ENCODE results near the gene IARS1. TPM values are rescaled to one million over a fixed set of nuclear protein-coding genes. Genes with fewer than 3 reads are reported as not detected.

IARS1 gene
- polyA plus RNA-seq (ENCODE audit: insufficient read length in 3 of 3): 100 to 1,000 TPM; 102 to 112 (median 106) TPM

DNA sequence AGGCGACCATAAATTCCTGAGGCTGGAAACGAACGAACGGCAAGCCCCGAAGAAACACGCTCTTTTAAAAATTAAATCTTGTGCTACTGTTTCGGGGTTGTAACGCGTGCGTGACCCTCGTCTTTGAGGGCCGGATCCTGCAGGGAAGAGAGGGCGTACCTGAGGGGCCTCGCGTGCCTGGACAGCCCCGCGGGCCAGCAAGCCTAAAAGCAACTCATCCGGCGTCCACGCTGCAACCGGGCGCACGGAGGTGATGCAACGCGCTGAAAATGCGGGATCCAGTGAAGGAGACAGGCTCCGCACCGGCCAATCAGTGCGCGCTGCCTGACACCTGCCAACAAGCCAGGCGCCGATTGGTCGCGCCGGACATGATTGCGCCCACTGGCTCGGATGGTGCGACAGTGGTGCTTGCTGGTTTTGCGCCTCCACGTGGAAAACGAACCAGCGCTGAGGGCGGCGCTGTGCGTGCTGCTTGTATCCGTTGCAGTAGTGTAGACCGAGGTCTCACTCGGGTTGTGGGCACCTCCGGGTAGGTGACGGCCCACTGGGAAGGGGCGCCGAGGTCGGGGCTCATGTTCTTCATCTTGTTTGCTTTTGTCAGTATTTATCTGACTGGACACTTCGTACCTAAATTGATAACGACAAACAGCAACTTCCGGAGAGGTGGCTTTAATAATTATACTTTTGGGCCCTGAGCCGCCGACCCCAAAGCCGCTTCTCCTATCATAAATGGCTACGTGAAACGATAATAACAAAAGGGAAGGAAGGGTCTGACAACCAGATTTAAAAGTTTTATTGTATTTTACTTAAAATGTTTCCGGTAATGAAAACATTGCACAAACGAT is at the start of gene IARS1:
TSS of gene IARS1 (minus strand) at position 246 of the 845 bp plus-strand sequence. CDS start 4,278 bp downstream, outside the sequence.
- DNase-seq (ENCODE audit: low read depth in 3 of 3, low spot score in 2 of 3): peak; percentile 94 to 97 (median 95)

- DNase-seq (ENCODE audit: low read depth in 3 of 3, low spot score in 2 of 3): no peak
Measured at GRCh38 chr9:92342825-92343488, 49.5 kb upstream of the IARS1 start.

- DNase-seq (ENCODE audit: low read depth in 3 of 3, low spot score in 2 of 3): no peak
Measured at GRCh38 chr9:92341578-92341977, 48.1 kb upstream of the IARS1 start.

DNA sequence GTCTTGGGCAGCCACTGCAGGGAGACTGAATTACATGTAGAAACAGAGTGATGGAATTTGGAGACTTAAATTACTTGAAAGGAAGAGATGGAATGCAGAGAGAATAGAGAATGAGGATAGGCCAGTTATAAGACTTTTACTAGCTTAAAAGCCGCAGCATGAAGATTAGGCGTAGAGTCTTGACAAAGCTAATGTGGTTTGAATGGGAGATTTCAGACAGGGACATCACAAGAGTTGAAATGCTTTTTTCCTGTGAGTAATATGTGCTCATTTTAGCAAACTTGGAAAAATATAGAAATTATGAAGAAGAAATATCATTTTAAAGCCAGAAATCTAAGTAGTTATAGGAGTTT is 39.8 kb upstream of the IARS1 start:
- DNase-seq (ENCODE audit: low read depth in 3 of 3, low spot score in 2 of 3): no peak

- DNase-seq (ENCODE audit: low read depth in 3 of 3, low spot score in 2 of 3): no peak
Measured at GRCh38 chr9:92332577-92333281, 39.2 kb upstream of the IARS1 start.

DNA sequence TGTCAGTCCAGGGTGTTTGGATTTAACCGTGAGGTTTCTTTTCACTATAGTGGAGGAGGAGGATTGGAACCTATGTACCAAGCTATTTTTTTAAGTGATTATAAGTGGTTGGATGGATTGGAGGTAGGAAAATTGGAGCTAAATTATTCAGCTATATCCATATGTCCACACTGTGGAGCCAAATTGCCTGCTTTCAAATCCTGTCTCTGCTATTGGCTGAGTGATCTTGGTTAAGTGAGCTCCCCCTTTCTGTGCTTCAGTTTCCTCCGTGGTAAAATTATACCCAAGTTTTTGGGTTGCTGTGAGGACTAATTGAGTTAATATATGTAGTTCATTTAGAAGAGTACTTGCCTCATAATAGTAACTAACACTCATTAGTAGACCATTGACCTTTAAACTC is 34.7 kb upstream of the IARS1 start:
- DNase-seq (ENCODE audit: low read depth in 3 of 3, low spot score in 2 of 3): no peak

- DNase-seq (ENCODE audit: low read depth in 3 of 3, low spot score in 2 of 3): no peak
Measured at GRCh38 chr9:92327283-92327850, 33.9 kb upstream of the IARS1 start.

GRCh38 chr9:92325991-92326500 is 32.5 kb upstream of the IARS1 start:
- DNase-seq (ENCODE audit: low read depth in 3 of 3, low spot score in 2 of 3): no peak

DNA sequence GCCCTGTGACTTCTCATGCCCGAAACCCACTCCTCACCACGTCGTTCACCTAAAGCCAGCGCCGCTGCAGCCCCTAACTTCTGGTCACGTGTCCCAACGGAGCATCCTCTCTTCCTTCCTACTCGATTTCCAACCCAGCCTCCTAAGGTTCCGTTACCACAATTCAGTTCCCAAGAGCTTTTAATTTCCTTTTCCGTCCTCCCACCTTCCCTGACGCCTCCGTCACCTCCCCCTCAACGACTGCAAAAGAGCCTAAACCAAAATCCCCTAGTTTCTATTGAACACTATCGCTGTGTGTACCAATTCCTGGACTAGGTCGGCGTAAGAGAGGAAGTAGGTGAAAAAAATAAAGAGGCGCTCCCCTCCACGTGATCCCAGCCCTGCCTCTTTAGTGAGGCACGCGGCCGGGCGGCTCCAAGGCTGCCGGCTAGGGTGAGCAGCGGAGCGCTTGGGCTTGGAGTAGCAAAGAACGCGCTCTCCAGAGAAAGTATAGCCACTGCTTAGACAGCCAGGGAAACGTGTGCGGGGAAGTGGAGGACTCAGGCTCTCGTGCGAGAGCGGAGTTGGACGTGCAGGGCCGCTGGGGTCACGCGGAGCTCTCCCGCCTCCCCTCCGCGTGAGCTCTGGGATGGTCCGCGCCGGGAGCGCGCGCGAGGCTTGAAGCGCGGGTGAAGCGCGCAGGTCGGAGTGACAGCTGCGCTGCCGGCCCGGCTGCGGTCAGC is 31.9 kb upstream of the IARS1 start, which contains the start of the genes CENPP and NOL8:
TSS of gene CENPP (plus strand) at position 685 of the 722 bp plus-strand sequence.
TSS of gene NOL8 (minus strand) at position 82 of the 722 bp plus-strand sequence. CDS start 1,189 bp downstream, outside the sequence.
- peak; percentile 88 to 97 (median 90) for DNase-seq (ENCODE audit: low read depth in 3 of 3, low spot score in 2 of 3)

- no peak for DNase-seq (ENCODE audit: low read depth in 3 of 3, low spot score in 2 of 3)
Measured at GRCh38 chr9:92324889-92325268, 31.4 kb upstream of the IARS1 start.

DNA sequence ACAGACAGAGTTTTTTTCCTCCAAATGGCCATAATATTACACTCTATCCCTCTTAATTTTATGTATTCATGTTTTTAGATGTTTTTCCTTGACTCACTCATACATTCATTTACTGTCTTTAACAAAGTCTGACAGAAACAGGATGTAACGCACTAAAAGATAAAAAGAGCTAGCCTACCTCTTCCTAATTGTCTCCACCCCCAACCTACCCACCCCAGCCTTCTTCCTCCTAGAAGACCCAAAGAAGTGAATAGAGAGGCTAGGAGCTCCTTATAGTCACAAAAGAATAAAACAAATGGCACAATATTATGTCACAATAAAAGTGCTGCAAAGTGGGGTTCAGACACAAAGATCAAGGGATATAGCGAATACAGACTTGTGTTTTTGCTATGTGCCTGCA is 30.9 kb upstream of the IARS1 start:
- no peak for DNase-seq (ENCODE audit: low read depth in 3 of 3, low spot score in 2 of 3)

DNA sequence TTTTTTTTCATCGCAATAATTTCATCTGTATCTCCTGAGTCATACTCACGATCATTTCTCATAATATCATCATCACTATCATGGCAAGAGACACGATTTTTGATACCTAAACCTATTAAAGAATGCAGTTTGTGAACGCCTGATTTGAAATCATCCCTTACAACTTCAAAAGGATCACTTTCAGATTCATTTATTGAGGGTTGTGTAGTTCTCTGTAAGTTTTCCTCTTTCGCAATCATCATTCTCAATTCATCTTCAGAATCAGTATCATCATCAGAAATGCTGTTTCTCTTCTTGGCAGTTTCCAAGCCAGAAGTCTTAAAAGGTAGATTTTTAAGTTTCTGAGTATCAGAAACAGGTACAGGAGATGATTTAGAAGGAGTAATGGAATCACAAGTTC is 22.0 kb upstream of the IARS1 start:
- no peak for DNase-seq (ENCODE audit: low read depth in 3 of 3, low spot score in 2 of 3)

DNA sequence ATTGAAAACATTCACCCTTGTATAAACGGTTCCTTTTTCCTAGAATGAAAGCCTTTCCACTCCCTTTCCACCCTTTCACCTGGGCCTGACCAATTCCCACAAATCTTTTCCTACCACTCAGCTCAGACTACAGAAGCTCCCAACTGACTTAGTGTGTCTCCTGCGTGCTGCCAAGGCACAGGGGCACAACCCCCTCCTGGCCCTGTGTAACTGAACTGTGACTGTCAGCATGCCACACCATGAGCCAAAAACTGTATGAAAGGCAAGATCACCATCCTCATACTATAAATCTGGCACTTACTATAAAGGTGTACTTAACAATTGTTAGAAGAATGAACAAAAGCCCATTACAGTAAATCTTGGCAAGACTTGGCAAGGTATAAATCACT is 20.1 kb upstream of the IARS1 start:
- no peak for DNase-seq (ENCODE audit: low read depth in 3 of 3, low spot score in 2 of 3)

DNA sequence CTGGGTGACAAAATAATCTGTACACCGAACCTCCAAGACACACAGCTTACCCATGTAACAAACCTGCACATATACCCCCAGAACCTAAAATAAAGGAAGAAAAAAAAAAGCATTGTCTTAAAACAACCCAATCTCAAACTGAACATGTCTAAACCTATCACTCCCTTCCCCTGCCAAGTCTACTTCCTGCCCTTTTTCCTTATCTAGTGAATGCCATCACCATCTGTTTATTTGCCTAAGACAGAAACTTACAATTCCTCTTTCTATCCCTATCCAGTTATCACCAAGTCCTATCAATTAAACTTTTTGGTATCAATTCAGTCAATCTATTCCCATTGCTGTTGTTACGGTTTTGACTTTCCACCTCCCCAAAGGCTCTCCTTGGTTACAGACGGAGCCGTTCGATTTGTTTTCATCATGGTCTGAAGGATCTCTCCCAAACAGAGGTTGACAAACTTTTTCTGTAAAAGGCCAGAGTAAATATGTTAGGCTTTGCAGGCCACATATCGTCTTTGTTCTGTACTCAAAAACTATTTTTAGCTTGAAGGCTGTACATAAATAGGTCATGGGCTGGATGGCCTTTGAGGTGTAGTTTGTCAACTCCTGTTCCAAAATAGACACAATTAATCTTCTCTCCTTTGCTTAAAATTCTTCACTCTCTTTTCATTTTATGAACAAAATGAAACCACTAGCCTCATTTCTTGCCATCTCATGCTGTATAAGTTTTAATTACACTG is 19.6 kb upstream of the IARS1 start:
- no peak for DNase-seq (ENCODE audit: low read depth in 3 of 3, low spot score in 2 of 3)

DNA sequence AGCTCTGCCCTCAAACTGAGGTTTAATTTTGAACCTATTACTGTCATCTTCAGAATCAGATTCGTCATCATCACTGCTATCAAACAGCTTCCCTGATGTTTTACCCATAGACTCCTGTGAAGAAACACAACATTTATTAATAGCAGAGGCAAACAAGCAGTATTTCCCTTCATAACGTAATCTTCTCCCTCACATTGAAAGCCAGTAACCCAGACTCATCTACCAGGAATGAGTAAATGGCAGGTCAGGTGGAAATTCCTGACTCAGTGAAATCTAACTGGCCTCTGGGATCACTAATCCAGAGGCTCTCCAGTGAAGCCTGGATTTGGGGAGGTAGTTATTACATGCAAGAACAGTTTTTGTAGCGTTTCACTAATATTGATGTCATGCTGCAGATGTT is 17.1 kb upstream of the IARS1 start:
- no peak for DNase-seq (ENCODE audit: low read depth in 3 of 3, low spot score in 2 of 3)

DNA sequence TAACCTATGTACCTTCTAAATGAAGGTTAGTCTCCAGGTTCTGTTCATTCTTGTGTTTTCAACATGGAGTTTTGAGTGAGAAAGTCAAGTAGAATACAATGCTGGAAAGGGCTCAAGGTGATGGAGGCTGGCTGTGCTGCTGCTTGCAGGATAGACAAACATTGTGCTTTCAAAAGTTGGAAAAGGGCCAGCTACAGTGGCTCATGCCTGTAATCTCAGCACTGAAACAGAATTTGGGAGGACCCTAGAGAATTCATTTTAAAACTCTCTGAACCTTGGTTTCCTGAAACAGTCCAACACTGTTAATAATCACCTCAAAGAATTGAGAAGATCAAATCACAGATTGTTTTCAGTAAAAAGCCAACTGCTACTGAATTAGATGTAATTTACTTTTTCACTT is 15.4 kb upstream of the IARS1 start:
- no peak for DNase-seq (ENCODE audit: low read depth in 3 of 3, low spot score in 2 of 3)

DNA sequence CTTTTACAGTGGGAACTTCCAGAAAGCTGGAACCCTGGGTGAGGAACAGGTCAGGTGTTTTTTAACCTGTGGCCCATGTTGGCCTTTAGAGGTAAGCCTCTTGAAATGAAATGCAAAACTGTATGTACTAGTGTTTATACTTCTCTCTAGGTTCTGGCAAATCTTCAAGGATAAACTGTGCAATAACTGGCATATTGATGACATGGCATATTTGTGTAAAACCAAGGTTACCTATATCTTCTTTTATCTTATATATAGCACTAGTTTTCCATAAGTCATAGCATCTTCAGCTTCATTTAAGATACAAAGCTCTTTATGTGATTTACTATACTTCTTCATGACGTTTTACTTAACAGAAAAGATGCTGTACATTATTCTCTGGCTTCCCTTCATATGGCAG is 7.4 kb upstream of the IARS1 start:
- DNase-seq (ENCODE audit: low read depth in 3 of 3, low spot score in 2 of 3): no peak

- no peak for DNase-seq (ENCODE audit: low read depth in 3 of 3, low spot score in 2 of 3)
Measured at GRCh38 chr9:92299116-92299515, 5.6 kb upstream of the IARS1 start.

DNA sequence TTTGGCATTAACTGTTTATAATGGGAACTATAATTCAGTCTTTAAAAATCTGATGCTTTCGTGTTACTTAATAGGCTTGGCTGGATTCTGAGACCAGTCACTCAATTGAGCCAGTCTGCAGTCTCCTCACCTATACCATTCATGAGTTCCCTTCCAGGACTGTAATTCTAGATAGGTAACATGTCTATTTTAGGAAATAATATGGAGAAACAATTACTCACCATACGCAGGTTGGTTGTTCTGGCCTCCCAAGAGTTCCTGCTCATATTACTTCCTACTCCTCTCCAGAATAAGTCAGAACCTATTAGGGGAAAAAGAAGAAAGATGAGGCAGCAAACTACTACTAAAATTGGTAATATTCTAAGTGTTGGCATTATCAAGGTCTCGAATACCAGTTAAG is 4.5 kb upstream of the IARS1 start:
- DNase-seq (ENCODE audit: low read depth in 3 of 3, low spot score in 2 of 3): no peak

All from right renal cortex interstitium (tissue), 3 donors.